GM12878 (cell line): Measurements from ENCODE around the gene SNAI3.

Experiments
- CEBPB ChIP-seq, 2 experiments: fragments of 150-350 bp in 1 of 2; IDR thresholded peaks; 2 replicates each; pipeline ENCODE4 v1.6.1; 2012 to 2014; ENCODE audit warnings: low read depth in 2 of 2, low read length in 2 of 2, borderline replicate concordance in 1 of 2, inconsistent platforms in 1 of 2
- E4F1 ChIP-seq: fragments of 450-650 bp; IDR thresholded peaks from 2 replicates; pipeline ENCODE4 v1.6.1; 2018; ENCODE audit warnings: borderline replicate concordance, mild to moderate bottlenecking; ENCODE audit not compliant: partially characterized antibody
- ELK1 ChIP-seq: IDR thresholded peaks from 2 replicates; pipeline ENCODE4 v1.6.1; 2012; ENCODE audit warnings: low read depth, low read length, improper control_type of control experiment
- EP300 ChIP-seq, 2 experiments: fragments of 150-350 bp in 1 of 2; IDR thresholded peaks; 2 replicates each; pipeline ENCODE4 v1.6.1; 2011 to 2012; ENCODE audit warnings: low read depth in 2 of 2, low read length in 2 of 2, borderline replicate concordance in 1 of 2, improper control_type of control experiment in 1 of 2, inconsistent platforms in 1 of 2; ENCODE audit not compliant: control insufficient read depth in 1 of 2
- MEF2A ChIP-seq: IDR thresholded peaks from 2 replicates; pipeline ENCODE4 v1.6.1; 2011; ENCODE audit warnings: low read depth, mild to moderate bottlenecking, low read length, moderate library complexity; ENCODE audit not compliant: insufficient read depth
- PML ChIP-seq: IDR thresholded peaks from 2 replicates; pipeline ENCODE4 v1.6.1; 2012; ENCODE audit warnings: low read length, inconsistent platforms
- POLR2AphosphoS5 ChIP-seq: IDR thresholded peaks from 2 replicates; pipeline ENCODE4 v1.6.1; 2011; ENCODE audit warnings: mild to moderate bottlenecking, low read length, inconsistent platforms
- REST ChIP-seq: IDR thresholded peaks from 2 replicates; pipeline ENCODE4 v1.6.1; 2012; ENCODE audit warnings: mild to moderate bottlenecking, low read depth, low read length
- RFX5 ChIP-seq: IDR thresholded peaks from 2 replicates; pipeline ENCODE4 v1.6.1; 2011; ENCODE audit warnings: low read depth, low read length, improper control_type of control experiment
- SIN3A ChIP-seq: IDR thresholded peaks from 2 replicates; pipeline ENCODE4 v1.6.1; 2012; ENCODE audit warnings: low read depth, low read length, improper control_type of control experiment
- TAF1 ChIP-seq: IDR thresholded peaks from 2 replicates; pipeline ENCODE4 v1.6.1; 2011; ENCODE audit warnings: mild to moderate bottlenecking, low read depth, low read length, borderline replicate concordance
- TBL1XR1 ChIP-seq: IDR thresholded peaks from 2 replicates; pipeline ENCODE4 v1.6.1; 2012; ENCODE audit warnings: low read depth, low read length, improper control_type of control experiment
- TF ChIP-seq, protein P1 (sequence below), 3 experiments: IDR thresholded peaks in 2 of 3; conservative IDR thresholded peaks in 1 of 3; 2 replicates each; pipeline ENCODE4 v1.5.1; 2011; ENCODE audit warnings: low read depth in 3 of 3, low read length in 3 of 3, mild to moderate bottlenecking in 3 of 3, control low read depth in 2 of 3, moderate library complexity in 2 of 3, inconsistent platforms in 1 of 3, mixed read lengths in 1 of 3; ENCODE audit not compliant: control insufficient read depth in 2 of 3, insufficient read depth in 1 of 3; ENCODE audit errors: extremely low read depth in 1 of 3

GRCh38 chr16:88684569-88685155 lies 1.6 kb downstream of the SNAI3 start:
- TF ChIP-seq TAF1 (no peak), RFX5 (no peak), SIN3A (no peak), ELK1 (no peak), MEF2A (no peak), TBL1XR1 (no peak), PML (no peak), E4F1 (no peak), EP300 (IDR thresholded peaks at IDR 0.05; ENCODE audit: borderline replicate concordance in 1 of 2, control insufficient read depth in 1 of 2, low read depth in 2 of 2, low read length in 2 of 2) (no peak), REST (no peak), CEBPB (IDR thresholded peaks at IDR 0.05; ENCODE audit: borderline replicate concordance in 1 of 2, low read depth in 2 of 2, low read length in 2 of 2) (no peak), POLR2AphosphoS5 (no peak)
- TF ChIP-seq, protein P1, sequence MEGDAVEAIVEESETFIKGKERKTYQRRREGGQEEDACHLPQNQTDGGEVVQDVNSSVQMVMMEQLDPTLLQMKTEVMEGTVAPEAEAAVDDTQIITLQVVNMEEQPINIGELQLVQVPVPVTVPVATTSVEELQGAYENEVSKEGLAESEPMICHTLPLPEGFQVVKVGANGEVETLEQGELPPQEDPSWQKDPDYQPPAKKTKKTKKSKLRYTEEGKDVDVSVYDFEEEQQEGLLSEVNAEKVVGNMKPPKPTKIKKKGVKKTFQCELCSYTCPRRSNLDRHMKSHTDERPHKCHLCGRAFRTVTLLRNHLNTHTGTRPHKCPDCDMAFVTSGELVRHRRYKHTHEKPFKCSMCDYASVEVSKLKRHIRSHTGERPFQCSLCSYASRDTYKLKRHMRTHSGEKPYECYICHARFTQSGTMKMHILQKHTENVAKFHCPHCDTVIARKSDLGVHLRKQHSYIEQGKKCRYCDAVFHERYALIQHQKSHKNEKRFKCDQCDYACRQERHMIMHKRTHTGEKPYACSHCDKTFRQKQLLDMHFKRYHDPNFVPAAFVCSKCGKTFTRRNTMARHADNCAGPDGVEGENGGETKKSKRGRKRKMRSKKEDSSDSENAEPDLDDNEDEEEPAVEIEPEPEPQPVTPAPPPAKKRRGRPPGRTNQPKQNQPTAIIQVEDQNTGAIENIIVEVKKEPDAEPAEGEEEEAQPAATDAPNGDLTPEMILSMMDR (IDR thresholded peaks at IDR 0.05 in 2 of 3, conservative IDR thresholded peaks at IDR 0.05 in 1 of 3; ENCODE audit: control insufficient read depth in 2 of 3, extremely low read depth in 1 of 3, insufficient read depth in 1 of 3, low read depth in 3 of 3, low read length in 3 of 3) = no peak
